Measurements from ENCODE around the gene PLCG1.

GRCh38 chr20:41169162-41169690 is 31.9 kb downstream of the PLCG1 start:
- TF ChIP-seq, protein P1, sequence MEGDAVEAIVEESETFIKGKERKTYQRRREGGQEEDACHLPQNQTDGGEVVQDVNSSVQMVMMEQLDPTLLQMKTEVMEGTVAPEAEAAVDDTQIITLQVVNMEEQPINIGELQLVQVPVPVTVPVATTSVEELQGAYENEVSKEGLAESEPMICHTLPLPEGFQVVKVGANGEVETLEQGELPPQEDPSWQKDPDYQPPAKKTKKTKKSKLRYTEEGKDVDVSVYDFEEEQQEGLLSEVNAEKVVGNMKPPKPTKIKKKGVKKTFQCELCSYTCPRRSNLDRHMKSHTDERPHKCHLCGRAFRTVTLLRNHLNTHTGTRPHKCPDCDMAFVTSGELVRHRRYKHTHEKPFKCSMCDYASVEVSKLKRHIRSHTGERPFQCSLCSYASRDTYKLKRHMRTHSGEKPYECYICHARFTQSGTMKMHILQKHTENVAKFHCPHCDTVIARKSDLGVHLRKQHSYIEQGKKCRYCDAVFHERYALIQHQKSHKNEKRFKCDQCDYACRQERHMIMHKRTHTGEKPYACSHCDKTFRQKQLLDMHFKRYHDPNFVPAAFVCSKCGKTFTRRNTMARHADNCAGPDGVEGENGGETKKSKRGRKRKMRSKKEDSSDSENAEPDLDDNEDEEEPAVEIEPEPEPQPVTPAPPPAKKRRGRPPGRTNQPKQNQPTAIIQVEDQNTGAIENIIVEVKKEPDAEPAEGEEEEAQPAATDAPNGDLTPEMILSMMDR (IDR thresholded peaks at IDR 0.05; ENCODE audit: low read depth, low read length, poor library complexity, severe bottlenecking), result no peak
- TF ChIP-seq EZH2phosphoT487 (IDR thresholded peaks at IDR 0.05; ENCODE audit: borderline replicate concordance, low read length), result no peak

Data from DOHH2 (cell line).